Dedifferentiated amniotic fluid mesenchymal stem cell (primary cell): ENCODE data around the gene ACBD6.
A peak's percentile ranks its signal among the peaks of the same experiment; 100 is the strongest.

Experiments
- DNase-seq: peaks from one replicate; pipeline ENCODE4 v3.0.0-alpha.2; 2016; ENCODE audit errors: extremely low spot score

ACBD6 gene

GRCh38 chr1:180255536-180256340, 246.6 kb downstream of the ACBD6 start:
- no peak for DNase-seq

DNA sequence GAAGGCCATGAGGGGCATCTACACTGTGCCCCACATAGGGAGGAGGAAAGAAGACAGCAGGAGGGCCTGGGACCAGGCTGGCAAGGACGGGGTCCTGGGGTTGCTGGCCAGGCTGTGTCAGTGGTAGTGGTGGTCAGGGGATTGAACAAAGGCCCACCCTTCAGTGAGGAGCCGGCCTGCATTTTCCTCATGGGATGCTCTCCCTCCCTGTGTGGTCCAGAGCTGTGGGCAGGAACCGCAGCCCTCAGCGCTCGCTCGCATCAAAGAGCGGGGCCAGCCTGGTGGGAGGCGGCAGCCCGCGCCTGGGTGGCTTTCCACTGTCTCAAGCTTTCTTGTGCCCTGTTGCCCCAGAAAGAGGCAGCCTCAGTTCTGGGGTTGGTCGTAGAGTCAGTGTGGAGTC, 247.5 kb downstream of the ACBD6 start:
- no peak for DNase-seq

DNA sequence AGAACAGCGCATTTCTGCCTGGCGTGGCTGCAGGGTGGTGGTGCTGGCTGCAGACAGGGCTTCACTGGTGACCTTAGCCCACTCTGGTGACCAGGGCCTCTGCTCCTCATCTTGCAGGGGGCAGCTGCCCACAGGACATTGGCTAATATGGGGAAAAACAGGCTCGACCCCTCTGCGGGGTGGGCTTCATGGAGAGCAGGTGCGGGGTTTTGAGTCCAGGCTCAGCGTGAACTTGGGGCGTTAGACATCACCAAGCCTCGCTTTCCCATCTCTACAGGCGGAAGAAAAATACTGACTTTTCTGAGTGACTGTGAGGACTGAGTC, 247.9 kb downstream of the ACBD6 start:
- DNase-seq = no peak

- no peak for DNase-seq
Measured at GRCh38 chr1:180253585-180254495, 248.5 kb downstream of the ACBD6 start.

GRCh38 chr1:180252638-180253536, 249.5 kb downstream of the ACBD6 start:
- peak; percentile 20 for DNase-seq

DNA sequence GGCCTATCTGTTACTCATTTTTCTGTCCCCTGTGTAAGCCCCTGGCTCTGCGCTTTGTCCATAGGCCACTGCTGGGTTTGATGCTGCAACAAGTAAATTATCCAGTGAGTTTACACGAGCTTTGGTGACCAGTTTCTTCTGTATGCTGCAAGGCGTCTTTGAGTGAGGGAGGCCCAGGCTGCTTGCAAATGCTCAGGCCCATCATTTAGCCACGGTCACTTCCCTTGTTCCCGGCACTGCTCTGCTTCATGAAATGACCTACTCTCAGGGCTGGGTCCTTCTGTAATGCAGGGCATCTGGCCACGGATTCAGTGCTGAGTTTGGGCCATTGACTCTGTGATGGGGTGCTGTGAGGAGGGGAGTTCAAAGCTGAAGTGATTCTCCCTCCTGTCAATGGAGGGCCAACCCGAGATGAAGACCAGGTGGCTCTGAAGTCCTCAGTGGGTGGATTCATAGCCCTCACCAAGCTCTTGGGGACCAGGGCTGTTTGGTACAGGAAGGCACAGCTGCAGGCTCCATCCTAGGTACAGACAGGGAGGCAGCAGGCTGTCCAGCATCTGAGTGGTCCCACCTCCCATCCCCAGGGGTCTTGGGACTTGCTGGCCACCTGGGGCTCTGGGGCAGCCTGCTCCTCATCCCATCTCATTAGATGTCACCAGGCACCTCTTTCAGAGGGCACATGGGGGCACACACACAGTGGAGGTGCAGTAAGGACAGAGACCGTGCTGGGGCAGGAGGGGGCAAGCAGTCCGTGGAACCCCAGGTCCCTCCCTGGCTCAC, 250.7 kb downstream of the ACBD6 start:
- no peak for DNase-seq

GRCh38 chr1:180250883-180251509, 251.4 kb downstream of the ACBD6 start:
- DNase-seq = no peak

- DNase-seq = no peak
Measured at GRCh38 chr1:180250499-180250770, 251.9 kb downstream of the ACBD6 start.

- DNase-seq = no peak
Measured at GRCh38 chr1:180249725-180250498, 252.5 kb downstream of the ACBD6 start.

DNA sequence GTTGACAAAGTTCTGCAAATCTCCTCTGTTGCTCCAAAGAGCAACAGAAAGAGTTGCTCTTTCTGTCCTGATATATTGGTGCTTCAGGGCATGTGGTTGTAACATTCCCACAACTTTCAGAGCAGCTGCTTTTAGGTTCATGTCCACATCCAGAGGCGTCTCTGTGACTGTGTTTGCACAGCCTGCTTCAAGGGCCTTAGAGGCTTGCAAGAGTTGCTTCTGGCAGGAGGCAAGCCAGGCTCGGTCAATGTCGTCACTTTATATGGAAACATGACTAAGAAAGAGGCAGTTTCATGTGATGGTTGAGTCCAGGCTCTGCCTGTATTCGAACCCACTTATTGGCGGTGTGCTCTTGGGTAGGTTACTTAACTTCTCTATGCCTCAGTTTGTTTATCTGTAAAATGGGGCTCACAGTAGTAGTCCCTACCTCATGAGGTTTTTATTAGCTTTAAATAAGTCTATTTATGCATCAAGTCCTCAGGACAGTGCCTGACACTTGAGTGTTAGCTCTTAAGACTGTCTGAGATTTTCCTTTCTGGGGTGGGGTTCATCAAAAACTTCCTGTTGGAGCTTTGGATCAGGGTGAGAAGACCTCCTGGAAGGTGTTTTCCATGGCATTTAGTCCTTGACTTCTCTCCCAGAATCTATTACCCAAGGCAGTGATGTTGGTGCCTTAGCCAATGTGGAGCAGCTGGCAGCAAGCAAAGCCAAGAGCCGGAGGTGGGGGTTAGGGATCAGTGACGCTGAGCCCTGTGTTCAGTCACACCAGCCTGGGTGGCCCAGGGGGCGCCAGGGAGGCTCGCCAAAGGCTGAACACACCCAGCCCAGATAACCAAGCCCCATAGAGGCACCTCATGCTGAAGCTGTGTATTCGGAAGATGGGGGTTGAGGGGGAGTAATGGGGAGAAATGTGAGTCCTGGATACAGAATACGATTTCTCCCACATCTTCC, 253.4 kb downstream of the ACBD6 start:
- no peak for DNase-seq

DNA sequence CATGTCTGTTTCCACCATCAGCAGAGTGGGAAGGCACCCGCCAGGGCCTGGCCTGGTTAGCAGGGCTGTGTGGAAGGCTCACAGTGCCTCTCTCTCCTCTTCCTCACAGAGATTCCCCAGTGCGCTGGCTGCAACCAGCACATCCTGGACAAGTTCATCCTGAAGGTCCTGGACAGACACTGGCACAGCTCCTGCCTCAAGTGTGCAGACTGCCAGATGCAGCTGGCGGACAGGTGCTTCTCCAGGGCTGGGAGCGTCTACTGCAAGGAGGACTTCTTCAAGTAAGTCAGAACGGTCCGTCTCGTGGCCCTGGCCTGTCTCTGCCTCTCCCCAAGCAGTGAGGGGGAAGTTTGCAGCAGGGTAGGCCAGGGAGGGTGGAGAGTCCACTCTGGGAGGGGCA, 254.2 kb downstream of the ACBD6 start:
- DNase-seq = no peak

GRCh38 chr1:180247580-180247979, 254.8 kb downstream of the ACBD6 start:
- DNase-seq = no peak

DNA sequence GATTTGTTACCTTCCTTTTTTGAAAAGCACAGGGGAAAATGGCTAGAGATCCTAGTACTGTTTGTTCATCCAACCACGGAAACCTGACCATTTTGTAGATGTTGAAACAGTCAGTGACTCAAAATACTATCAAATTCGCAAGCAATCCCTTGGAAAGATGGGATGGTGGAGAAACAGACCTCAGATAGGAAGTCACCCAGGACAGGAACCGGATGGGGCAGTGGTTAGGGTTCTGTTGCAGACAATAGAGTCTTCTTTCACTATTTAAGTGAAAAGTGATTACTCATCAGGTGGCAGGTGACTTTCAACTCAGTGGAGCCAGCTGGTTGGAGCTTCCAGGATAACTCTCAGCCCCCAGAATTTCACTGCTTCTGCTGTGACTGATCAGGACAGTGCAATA, 255.3 kb downstream of the ACBD6 start:
- DNase-seq = no peak

DNA sequence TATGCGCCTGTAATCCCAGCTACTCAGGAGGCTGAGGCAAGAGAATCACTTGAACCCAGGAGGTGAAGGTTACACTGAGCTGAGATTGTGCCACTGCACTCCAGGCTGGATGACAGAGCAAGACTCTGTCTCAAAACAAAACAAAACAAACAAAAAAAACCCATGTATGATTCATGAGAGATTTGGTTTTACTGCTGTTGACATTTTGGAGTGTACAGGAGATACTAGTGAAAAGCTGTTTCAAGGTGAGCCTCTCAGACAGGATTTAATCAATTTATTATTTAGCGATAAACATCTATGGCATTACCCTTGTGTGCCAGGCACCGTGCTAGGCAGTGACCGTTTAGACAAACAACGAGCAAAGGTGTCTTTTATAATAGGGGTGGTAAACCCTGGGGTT, 255.8 kb downstream of the ACBD6 start:
- no peak for DNase-seq

DNA sequence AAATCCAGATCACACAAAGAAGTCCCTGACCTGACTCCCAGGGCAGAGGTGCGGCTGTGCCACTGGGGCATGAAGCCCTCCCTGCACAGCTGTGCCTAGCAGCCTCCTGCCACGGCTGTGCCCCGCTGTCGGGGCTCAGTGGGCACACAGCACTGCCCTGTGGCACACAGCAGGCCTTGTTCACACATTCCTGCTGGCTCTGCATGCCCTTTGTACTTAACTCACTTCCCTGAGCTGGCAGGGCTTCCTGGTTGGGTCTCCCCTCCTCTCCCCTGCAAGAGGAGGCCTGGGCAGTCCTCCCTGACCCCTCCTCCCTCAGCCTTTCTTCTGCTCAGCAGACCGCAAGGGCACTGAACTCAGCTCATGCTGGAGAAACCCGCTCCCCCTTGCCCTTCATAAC, 257.5 kb downstream of the ACBD6 start:
- no peak for DNase-seq

DNA sequence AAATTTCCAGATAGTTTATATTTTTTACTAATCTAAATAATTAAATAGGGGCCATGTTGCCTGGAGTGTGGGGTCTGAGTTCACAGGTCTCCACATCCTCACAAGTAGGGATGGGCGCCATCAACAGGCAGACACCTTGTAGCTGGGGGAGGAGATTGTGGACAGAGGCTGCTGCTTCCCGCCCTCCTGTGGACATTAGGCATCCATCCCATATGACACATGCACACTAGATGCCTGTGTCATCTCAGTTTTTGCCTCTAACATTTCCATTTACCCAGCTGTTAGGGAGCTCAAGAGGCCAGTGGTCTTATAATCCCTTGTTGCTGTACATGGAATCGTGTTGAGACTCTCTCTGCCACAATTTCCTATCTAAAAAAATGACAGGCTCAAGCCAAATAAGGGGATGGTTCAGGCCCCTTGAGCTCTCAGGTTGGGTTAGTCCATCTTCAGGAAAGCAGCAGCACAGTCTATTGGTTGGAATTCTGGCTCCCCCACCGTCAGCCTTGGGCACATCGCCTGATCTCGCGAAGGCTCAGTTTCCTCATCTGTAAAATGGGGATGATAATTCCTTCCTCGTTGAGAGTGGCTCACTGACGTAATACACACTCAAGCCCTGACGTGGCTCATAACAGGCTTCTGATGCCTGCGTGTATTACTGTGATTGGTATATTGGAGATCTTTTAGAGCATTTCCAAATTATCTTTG, 258.7 kb downstream of the ACBD6 start:
- no peak for DNase-seq

DNA sequence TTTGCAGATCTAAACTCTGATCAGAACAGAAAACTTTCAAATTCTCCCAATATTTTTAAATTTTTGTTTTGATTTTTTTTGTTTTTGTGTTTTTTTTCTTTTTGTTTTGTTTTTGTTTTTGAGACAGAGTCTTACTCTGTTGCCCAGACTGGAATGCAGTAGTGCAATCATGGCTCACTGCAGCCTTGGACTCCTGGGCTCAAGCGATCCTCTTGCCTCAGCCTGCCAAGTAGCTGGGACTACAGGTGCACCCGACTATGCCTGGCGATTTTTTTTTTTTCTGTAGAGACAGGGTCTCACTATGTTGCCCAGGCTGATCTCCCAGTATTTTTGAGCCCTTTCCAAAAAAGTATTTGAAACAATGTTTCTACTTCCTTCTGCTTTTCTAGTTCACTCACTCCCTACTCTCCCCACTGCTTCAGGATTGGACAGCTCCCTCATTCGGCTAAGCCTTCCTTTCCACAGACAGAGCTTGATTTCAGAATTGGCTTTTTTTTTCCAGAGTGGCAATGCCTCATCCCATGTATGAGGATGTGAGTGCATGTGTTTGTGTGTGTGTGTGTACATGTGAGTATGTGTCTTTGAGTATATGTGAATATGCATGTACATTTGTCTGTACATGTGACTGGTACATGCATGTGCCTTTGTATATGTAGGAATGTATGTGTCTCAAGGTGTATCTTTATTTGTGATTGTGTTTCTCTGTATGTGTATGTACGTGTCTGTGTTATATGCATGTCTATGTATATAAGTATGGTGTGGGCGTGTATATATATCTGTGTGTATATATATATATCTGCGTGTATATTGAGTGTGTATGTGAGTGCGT, 260.4 kb downstream of the ACBD6 start:
- no peak for DNase-seq
